T-helper 22 cell (primary cell): ENCODE results near the gene LHPP.
"Not testable (repeated sequence)": the region's sequence is repeated elsewhere in the genome, so short reads cannot be mapped to it uniquely, and the experiment has no call there.

Experiments
- DNase-seq: peaks from one replicate; pipeline ENCODE4 v3.0.0-alpha.2; 2020; ENCODE audit warnings: low read depth

The LHPP gene

GRCh38 chr10:124461642-124462347 lies at the start of gene LHPP:
TSS of gene LHPP (plus strand) at chr10:124461823. CDS start at chr10:124461863, 40 bp downstream.
- DNase-seq: peak; percentile 74

- no peak for DNase-seq
These were observed 47.5 kb upstream of the LHPP start for GRCh38 chr10:124414076-124414475.

- DNase-seq: no peak
These were observed 46.4 kb upstream of the LHPP start for GRCh38 chr10:124415210-124415609.

- no peak for DNase-seq
These were observed 44.9 kb upstream of the LHPP start for GRCh38 chr10:124416733-124417132.

- peak; percentile 20 for DNase-seq
These were observed 43.5 kb upstream of the LHPP start for GRCh38 chr10:124417895-124418725.

- DNase-seq: peak; percentile 93
These were observed 42.7 kb upstream of the LHPP start, which contains the start of gene OAT for GRCh38 chr10:124418726-124419501. TSS of gene OAT (minus strand) at chr10:124418923. CDS start at chr10:124412171, 6,752 bp downstream.

- no peak for DNase-seq
These were observed 42.0 kb upstream of the LHPP start for GRCh38 chr10:124419635-124420034.

- no peak for DNase-seq
These were observed 41.4 kb upstream of the LHPP start for GRCh38 chr10:124420254-124420653.

- DNase-seq: no peak
These were observed 38.9 kb upstream of the LHPP start for GRCh38 chr10:124422742-124423141.

- DNase-seq: no peak
These were observed 37.8 kb upstream of the LHPP start for GRCh38 chr10:124423813-124424212.

- DNase-seq: no peak
These were observed 36.2 kb upstream of the LHPP start for GRCh38 chr10:124425227-124425962.

- DNase-seq: no peak
These were observed 33.3 kb upstream of the LHPP start for GRCh38 chr10:124428207-124428777.

GRCh38 chr10:124429576-124429975 lies 32.0 kb upstream of the LHPP start:
- no peak for DNase-seq

- no peak for DNase-seq
These were observed 31.5 kb upstream of the LHPP start for GRCh38 chr10:124430077-124430476.

- DNase-seq: no peak
These were observed 28.2 kb upstream of the LHPP start for GRCh38 chr10:124433461-124433860.

- DNase-seq: not testable (repeated sequence)
These were observed 25.9 kb upstream of the LHPP start for GRCh38 chr10:124435683-124436082.

- no peak for DNase-seq
These were observed 25.4 kb upstream of the LHPP start for GRCh38 chr10:124436191-124436638.

GRCh38 chr10:124441694-124442093 lies 19.9 kb upstream of the LHPP start:
- DNase-seq: not testable (repeated sequence)

- no peak for DNase-seq
These were observed 14.5 kb upstream of the LHPP start for GRCh38 chr10:124446830-124447750.
